Fibroblast of pulmonary artery (primary cell): ENCODE data around the gene SIN3B.

Experiments
- DNase-seq: peaks from one replicate; pipeline ENCODE4 v3.0.0-alpha.2; 2010; ENCODE audit warnings: low read depth
- H3K4me3 ChIP-seq: replicated peaks from 2 replicates; pipeline ENCODE4 v1.5.1; 2011; ENCODE audit warnings: low read depth, mild to moderate bottlenecking, control low read depth, low read length, moderate library complexity
- TF ChIP-seq, protein P1 (sequence below): IDR thresholded peaks from 2 replicates; pipeline ENCODE4 v1.5.1; 2011; ENCODE audit warnings: mild to moderate bottlenecking, control low read depth, low read length, inconsistent platforms; ENCODE audit errors: missing control alignments

SIN3B gene

GRCh38 chr19:16908759-16909158, 79.6 kb downstream of the SIN3B start:
- TF ChIP-seq, protein P1, sequence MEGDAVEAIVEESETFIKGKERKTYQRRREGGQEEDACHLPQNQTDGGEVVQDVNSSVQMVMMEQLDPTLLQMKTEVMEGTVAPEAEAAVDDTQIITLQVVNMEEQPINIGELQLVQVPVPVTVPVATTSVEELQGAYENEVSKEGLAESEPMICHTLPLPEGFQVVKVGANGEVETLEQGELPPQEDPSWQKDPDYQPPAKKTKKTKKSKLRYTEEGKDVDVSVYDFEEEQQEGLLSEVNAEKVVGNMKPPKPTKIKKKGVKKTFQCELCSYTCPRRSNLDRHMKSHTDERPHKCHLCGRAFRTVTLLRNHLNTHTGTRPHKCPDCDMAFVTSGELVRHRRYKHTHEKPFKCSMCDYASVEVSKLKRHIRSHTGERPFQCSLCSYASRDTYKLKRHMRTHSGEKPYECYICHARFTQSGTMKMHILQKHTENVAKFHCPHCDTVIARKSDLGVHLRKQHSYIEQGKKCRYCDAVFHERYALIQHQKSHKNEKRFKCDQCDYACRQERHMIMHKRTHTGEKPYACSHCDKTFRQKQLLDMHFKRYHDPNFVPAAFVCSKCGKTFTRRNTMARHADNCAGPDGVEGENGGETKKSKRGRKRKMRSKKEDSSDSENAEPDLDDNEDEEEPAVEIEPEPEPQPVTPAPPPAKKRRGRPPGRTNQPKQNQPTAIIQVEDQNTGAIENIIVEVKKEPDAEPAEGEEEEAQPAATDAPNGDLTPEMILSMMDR: no peak
- no peak for DNase-seq
- H3K4me3 ChIP-seq: no peak overlapping the region

DNA sequence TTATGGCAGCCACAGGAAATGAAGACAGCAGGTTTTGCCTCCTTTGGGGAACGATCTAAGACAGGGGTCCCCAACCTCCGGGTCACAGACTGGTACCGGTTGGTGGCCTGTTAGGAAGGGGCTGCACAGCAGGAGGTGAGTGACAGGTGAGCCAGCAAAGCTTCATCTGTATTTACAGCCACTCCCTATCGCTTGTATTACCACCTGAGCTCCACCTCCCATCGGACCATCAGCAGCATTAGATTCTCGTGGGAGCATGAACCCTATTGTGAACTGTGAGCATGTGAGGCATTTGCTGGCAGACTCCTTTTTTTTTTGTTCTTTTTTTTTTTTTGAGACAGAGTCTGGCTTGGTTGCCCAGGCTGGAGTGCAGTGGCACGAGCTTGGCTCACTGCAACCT, 81.8 kb downstream of the SIN3B start:
- H3K4me3 ChIP-seq: no peak overlapping the region
- DNase-seq: no peak
- TF ChIP-seq, protein P1: no peak

GRCh38 chr19:16912780-16913179, 83.6 kb downstream of the SIN3B start:
- TF ChIP-seq, protein P1: no peak
- no peak for DNase-seq
- H3K4me3 ChIP-seq: no peak overlapping the region

DNA sequence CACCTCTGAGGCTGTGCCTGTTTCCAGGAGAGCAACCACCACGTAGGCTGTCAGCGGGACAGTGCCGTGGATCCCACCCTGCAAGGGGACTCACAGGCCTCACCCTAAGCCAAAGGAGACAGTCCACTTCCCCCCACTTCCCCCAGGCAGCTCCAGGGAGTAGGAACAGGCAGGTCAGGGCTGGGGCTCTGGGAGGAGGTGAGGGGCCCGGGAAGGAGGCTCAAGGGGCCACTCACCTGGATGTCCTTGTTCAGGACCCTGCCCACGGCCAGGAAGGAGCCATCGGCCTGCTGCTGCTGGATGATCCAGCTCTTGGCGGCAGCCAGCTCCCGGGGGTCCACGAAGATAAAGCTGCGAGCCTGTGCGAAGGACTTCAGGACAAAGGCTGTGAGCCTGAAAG, 85.2 kb downstream of the SIN3B start:
- no peak overlapping the region for H3K4me3 ChIP-seq
- no peak for DNase-seq
- TF ChIP-seq, protein P1: no peak

DNA sequence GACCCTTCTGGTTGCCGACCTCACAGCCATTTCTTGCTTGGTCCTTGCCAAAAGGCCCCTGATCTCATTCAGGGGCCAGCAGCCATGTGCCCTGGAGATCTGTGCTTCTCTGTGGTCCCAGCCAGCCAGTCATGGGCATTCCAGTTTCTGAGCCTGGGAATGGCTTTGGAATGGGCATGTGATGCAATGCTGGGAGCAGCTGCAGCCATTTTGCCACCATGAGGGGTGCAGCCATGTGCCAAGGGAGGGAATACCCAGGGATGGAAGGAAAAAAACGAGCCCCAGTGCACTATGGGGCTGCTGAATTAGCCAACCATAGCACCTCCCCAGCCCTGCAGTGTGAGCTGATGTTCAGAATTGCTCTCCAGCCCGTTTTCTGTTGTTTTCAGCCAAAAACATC, 85.9 kb downstream of the SIN3B start:
- no peak for DNase-seq
- no peak overlapping the region for H3K4me3 ChIP-seq
- TF ChIP-seq, protein P1: no peak

DNA sequence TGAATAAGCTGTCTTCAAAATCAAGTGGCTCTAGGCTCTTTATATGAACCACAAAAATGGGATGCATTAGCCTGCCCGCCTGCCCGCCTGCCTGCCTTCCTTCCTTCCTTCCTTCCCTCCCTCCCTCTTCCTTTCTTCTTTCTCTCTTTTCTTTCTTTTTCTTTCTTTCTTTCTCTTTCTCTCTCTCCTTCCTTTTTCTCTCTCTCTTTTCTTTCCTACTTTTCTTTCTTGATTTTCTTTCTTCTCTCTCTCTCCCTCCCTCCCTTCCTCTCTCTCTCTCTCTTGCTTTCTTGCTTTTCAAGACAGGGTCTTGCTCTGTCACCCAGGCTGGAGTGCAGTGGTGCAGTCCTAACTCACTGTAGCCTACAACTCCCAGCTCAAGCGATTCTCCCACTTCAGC, 86.5 kb downstream of the SIN3B start:
- no peak for DNase-seq
- TF ChIP-seq, protein P1: no peak
- H3K4me3 ChIP-seq: no peak overlapping the region

DNA sequence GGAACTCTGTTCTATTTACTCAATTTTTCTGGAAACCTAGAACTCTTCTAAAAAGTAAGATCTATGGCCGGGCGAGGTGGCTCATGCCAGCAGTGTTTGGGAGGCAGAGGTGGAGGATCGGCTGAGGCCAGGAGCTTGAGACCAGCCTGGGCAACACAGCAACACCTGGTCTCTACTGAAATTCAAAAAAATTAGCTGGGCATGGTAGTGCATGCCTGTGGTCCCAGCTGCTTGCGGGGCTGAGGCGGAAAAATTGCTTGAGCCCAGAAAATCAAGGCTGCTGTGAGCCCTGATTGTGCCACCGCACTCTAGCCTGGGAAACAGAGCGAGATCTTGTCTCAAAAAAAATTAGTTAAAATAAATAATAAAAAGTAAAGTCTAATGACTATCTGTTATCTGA, 88.2 kb downstream of the SIN3B start:
- TF ChIP-seq, protein P1: no peak
- DNase-seq: no peak
- no peak overlapping the region for H3K4me3 ChIP-seq
